ENCODE results near the gene PSMB7.

- TF ChIP-seq EP300 (IDR thresholded peaks at IDR 0.05; ENCODE audit: borderline replicate concordance) (no peak), MAX (IDR thresholded peaks at IDR 0.05) (no peak), EGR1 (IDR thresholded peaks at IDR 0.05) (no peak), TAF1 (IDR thresholded peaks at IDR 0.05; ENCODE audit: low read depth) (no peak), RAD21 (IDR thresholded peaks at IDR 0.05; ENCODE audit: low read depth) (no peak), CEBPB (IDR thresholded peaks at IDR 0.05) (no peak), REST (IDR thresholded peaks at IDR 0.05; ENCODE audit: low read depth) (no peak), NFIC (IDR thresholded peaks at IDR 0.05) (no peak), TCF12 (IDR thresholded peaks at IDR 0.05; ENCODE audit: low read depth) (no peak), USF1 (IDR thresholded peaks at IDR 0.05) (no peak), TEAD4 (IDR thresholded peaks at IDR 0.05) (no peak), FOXM1 (IDR thresholded peaks at IDR 0.05; ENCODE audit: borderline replicate concordance, low read depth) (no peak), CREB1 (IDR thresholded peaks at IDR 0.05; ENCODE audit: low read depth) (no peak)
Measured at GRCh38 chr9:124332361-124333202, 82.7 kb downstream of the PSMB7 start.
